GM12873 (cell line): ENCODE results near the gene KIF17.

Source experiments
- TF ChIP-seq, protein P1 (sequence below): IDR thresholded peaks from 2 replicates; pipeline ENCODE4 v1.5.1; 2012; ENCODE audit warnings: low read depth, mild to moderate bottlenecking, moderate library complexity, low read length, control low read depth; ENCODE audit not compliant: insufficient read depth; ENCODE audit errors: missing control alignments

Gene KIF17

DNA sequence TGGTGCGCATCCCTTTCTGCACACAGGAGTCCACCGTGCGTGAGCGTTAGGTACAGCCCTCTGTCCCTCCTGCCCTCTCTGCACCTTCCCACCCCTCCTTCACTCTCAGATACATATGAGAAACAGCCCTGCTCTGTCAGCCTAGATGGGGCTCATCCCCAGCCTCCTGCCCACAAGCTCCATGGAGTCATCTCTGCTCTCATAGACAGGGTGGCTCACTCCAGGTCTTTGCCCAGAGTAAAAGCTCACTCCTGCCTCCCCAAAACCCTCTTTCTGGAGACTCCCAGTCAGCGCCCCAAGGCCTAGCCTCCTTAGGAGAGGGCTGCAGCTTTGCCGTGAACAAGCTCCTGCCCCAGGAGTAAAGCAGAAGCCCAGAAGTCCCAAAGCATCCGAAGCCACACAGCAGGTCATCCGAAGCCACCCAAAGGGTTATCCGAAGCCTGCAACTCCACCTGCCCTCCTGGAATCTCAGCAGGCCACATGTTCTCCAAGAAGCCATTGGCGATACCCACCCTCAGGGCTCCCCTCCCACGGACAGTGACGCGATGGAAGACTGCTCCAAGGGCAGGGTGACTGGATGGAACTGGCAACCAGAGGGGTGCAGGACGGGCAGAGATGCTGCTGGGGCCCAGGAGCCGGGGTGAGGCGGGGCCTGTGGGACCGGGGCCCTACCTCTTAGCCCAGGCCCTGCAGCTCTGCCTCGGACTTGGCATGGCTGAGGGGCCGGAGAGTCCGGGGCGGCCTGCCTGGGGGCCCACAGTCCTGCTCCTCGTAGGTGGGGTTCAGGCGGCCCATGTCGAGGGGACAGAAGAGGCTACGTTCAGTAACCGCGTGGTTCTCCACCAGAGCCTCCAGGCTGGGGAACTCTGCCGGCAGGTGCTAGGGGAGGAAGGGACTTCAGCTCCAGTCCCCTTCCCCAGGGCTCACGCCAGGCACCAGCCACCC, 3.6 kb upstream of the KIF17 start:
- TF ChIP-seq, protein P1, sequence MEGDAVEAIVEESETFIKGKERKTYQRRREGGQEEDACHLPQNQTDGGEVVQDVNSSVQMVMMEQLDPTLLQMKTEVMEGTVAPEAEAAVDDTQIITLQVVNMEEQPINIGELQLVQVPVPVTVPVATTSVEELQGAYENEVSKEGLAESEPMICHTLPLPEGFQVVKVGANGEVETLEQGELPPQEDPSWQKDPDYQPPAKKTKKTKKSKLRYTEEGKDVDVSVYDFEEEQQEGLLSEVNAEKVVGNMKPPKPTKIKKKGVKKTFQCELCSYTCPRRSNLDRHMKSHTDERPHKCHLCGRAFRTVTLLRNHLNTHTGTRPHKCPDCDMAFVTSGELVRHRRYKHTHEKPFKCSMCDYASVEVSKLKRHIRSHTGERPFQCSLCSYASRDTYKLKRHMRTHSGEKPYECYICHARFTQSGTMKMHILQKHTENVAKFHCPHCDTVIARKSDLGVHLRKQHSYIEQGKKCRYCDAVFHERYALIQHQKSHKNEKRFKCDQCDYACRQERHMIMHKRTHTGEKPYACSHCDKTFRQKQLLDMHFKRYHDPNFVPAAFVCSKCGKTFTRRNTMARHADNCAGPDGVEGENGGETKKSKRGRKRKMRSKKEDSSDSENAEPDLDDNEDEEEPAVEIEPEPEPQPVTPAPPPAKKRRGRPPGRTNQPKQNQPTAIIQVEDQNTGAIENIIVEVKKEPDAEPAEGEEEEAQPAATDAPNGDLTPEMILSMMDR, result no peak

- TF ChIP-seq, protein P1, result no peak
These were observed 2.9 kb upstream of the KIF17 start for GRCh38 chr1:20720631-20721091.

GRCh38 chr1:20719871-20720620, 2.2 kb upstream of the KIF17 start:
- TF ChIP-seq, protein P1, result no peak

- TF ChIP-seq, protein P1, result no peak
These were observed 1.5 kb upstream of the KIF17 start for GRCh38 chr1:20719261-20719660.

- TF ChIP-seq, protein P1, result no peak
These were observed 1.6 kb downstream of the KIF17 start for GRCh38 chr1:20716232-20716631.

GRCh38 chr1:20715406-20715805, 2.4 kb downstream of the KIF17 start:
- TF ChIP-seq, protein P1, result no peak

GRCh38 chr1:20713440-20713839, 4.4 kb downstream of the KIF17 start:
- TF ChIP-seq, protein P1, result no peak
